Tibial nerve (tissue), 4 donors: ENCODE measurements around the gene CCDC92.

Source experiments
- CTCF ChIP-seq, 5 experiments: fragments of 200-600 bp in 3 of 5; fragments of 450-650 bp in 2 of 5; sonication (generic) in 3 of 5; IDR thresholded peaks; one replicate each; pipeline ENCODE4 v1.5.1; 2016 to 2019; ENCODE audit warnings: antibody characterized with exemption in 5 of 5, mild to moderate bottlenecking in 3 of 5, moderate library complexity in 2 of 5
- EP300 ChIP-seq, 2 donors: sonication (generic); formaldehyde crosslinking; IDR thresholded peaks; one replicate each; pipeline ENCODE4 v1.6.1; 2017; ENCODE audit warnings: antibody characterized with exemption in 2 of 2, mild to moderate bottlenecking in 1 of 2
- POLR2A ChIP-seq, 2 donors: fragments of 450-650 bp; IDR thresholded peaks; one replicate each; pipeline ENCODE4 v1.6.1; 2017; ENCODE audit warnings: antibody characterized with exemption in 2 of 2, mild to moderate bottlenecking in 2 of 2, moderate library complexity in 2 of 2

- TF ChIP-seq CTCF (IDR thresholded peaks at IDR 0.05) (no peak), POLR2A (IDR thresholded peaks at IDR 0.05) (no peak), EP300 (IDR thresholded peaks at IDR 0.05) (no peak)
Measured at GRCh38 chr12:123958462-123958861, 14.2 kb downstream of the CCDC92 start.
